GM06990 (cell line): ENCODE data around the gene FANCD2OS.

Experiments used
- DNase-seq: peaks from one replicate; pipeline ENCODE4 v3.0.0-alpha.2; 2011; ENCODE audit not compliant: insufficient read length; ENCODE audit errors: extremely low read depth
- H3K27me3 ChIP-seq: replicated peaks from 2 replicates; pipeline ENCODE4 v1.6.0; 2011; ENCODE audit warnings: low read length; ENCODE audit not compliant: control insufficient read depth, insufficient read depth
- H3K36me3 ChIP-seq: 2 replicates; pipeline ENCODE4 v1.5.1; 2011; ENCODE audit warnings: low read length; ENCODE audit not compliant: control insufficient read depth, insufficient read depth
- H3K4me3 ChIP-seq: replicated peaks from 2 replicates; pipeline ENCODE4 v1.5.1; 2011; ENCODE audit warnings: low read depth, mild to moderate bottlenecking, control low read depth, low read length
- TF ChIP-seq, protein P1 (sequence below): IDR thresholded peaks from 2 replicates; pipeline ENCODE4 v1.5.1; 2011; ENCODE audit warnings: low read length, control low read depth, mild to moderate bottlenecking, inconsistent platforms; ENCODE audit not compliant: insufficient read depth, poor library complexity, severe bottlenecking

The FANCD2OS gene

DNA sequence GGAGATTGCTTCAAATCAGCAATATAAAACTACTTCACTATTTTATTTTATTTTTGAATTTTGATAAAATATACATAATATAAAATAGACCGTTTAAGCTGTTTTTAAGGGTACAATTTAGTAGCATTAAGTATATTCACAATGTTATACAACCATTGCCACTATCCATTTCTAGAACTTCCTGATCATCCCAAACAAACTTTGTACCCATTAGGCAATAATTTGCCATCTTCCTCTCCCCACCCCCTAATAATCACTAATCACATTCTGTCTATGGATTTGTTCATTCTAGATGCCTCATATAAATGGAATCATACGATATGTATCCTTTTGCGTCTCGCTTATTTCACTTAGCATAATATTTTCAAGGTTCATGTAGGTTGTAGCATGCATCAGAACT lies 53.0 kb downstream of the FANCD2OS start:
- Histone ChIP-seq H3K36me3 (peaks cover 2% of the 10 kb centered on the region; the same call in 1 of the 2 replicates), H3K27me3 (no peaks in the 10 kb centered on the region), H3K4me3 (no peak overlapping the region)
- no peak for DNase-seq
- TF ChIP-seq, protein P1, sequence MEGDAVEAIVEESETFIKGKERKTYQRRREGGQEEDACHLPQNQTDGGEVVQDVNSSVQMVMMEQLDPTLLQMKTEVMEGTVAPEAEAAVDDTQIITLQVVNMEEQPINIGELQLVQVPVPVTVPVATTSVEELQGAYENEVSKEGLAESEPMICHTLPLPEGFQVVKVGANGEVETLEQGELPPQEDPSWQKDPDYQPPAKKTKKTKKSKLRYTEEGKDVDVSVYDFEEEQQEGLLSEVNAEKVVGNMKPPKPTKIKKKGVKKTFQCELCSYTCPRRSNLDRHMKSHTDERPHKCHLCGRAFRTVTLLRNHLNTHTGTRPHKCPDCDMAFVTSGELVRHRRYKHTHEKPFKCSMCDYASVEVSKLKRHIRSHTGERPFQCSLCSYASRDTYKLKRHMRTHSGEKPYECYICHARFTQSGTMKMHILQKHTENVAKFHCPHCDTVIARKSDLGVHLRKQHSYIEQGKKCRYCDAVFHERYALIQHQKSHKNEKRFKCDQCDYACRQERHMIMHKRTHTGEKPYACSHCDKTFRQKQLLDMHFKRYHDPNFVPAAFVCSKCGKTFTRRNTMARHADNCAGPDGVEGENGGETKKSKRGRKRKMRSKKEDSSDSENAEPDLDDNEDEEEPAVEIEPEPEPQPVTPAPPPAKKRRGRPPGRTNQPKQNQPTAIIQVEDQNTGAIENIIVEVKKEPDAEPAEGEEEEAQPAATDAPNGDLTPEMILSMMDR = no peak
